Common myeloid progenitor, CD34-positive (primary cell): ENCODE data around the gene SALL3.

Experiments used
- CTCF ChIA-PET: fragments of 350-600 bp; sonication (Branson Sonifier 250); formaldehyde crosslinking; loops from one replicate; lab custom pipeline; 2021; ENCODE audit warnings: antibody characterized with exemption; lab: Charles Lee
- POLR2A ChIA-PET: fragments of 350-600 bp; sonication (Branson Sonifier 250); formaldehyde crosslinking; loops from one replicate; lab custom pipeline; 2021; ENCODE audit warnings: antibody characterized with exemption; lab: Charles Lee
- DNase-seq, 3 donors: peaks; one replicate each; pipeline versions ENCODE4 v3.0.0 to v3.0.0-alpha.2; 2013
- H3K27ac ChIP-seq, 2 experiments: 1 replicate in 1 of 2; 2 replicates in 1 of 2; pipeline ENCODE4 v1.7.0; 2013; ENCODE audit warnings: inconsistent platforms in 2 of 2, low read length in 2 of 2, mild to moderate bottlenecking in 2 of 2, low read depth in 1 of 2, moderate library complexity in 1 of 2; ENCODE audit not compliant: severe bottlenecking in 2 of 2, insufficient read depth in 1 of 2, poor library complexity in 1 of 2
- H3K27me3 ChIP-seq, 5 experiments: replicated peaks in 2 of 5; 1 replicate in 3 of 5; 2 replicates in 2 of 5; pipeline versions ENCODE4 v1.6.1 to v1.7.0; 2013; ENCODE audit warnings: low read length in 4 of 5, mild to moderate bottlenecking in 2 of 5, moderate library complexity in 2 of 5, inconsistent platforms in 1 of 5; ENCODE audit not compliant: insufficient read depth in 5 of 5, control insufficient read depth in 4 of 5
- H3K36me3 ChIP-seq, 4 experiments: 1 replicate in 2 of 4; 2 replicates in 2 of 4; pipeline versions ENCODE4 v1.6.1 to v1.7.0; 2013; ENCODE audit warnings: low read length in 3 of 4, control low read depth in 1 of 4, mild to moderate bottlenecking in 1 of 4; ENCODE audit not compliant: control insufficient read depth in 4 of 4, insufficient read depth in 4 of 4
- H3K4me1 ChIP-seq, 4 experiments: 1 replicate in 3 of 4; 2 replicates in 1 of 4; pipeline versions ENCODE4 v1.6.1 to v1.7.1; 2013; ENCODE audit warnings: low read length in 3 of 4, mild to moderate bottlenecking in 3 of 4, control low read depth in 1 of 4, inconsistent platforms in 1 of 4, moderate library complexity in 1 of 4; ENCODE audit not compliant: control insufficient read depth in 4 of 4, insufficient read depth in 4 of 4; ENCODE audit errors: control extremely low read depth in 1 of 4
- H3K4me3 ChIP-seq, 7 experiments: 1 replicate in 4 of 7; 2 replicates in 3 of 7; pipeline versions ENCODE4 v1.5.1 to v1.7.0; 2013; ENCODE audit warnings: mild to moderate bottlenecking in 7 of 7, low read length in 6 of 7, moderate library complexity in 6 of 7, inconsistent platforms in 2 of 7, low read depth in 2 of 7, control low read depth in 1 of 7; ENCODE audit not compliant: insufficient read depth in 4 of 7, control insufficient read depth in 1 of 7; ENCODE audit errors: extremely low read depth in 1 of 7
- H3K9me3 ChIP-seq, 5 experiments: 1 replicate in 4 of 5; 2 replicates in 1 of 5; pipeline versions ENCODE4 v1.6.1 to v1.7.1; 2013; ENCODE audit warnings: low read length in 4 of 5, mild to moderate bottlenecking in 2 of 5, inconsistent platforms in 1 of 5, low read depth in 1 of 5, moderate library complexity in 1 of 5; ENCODE audit not compliant: control insufficient read depth in 4 of 5, insufficient read depth in 2 of 5; ENCODE audit errors: control extremely low read depth in 1 of 5
- WGBS: methylation state at CpG from one replicate; pipeline ENCODE4 v1.1.5; 2013; ENCODE audit not compliant: insufficient coverage; 5-methylcytosine and 5-hydroxymethylcytosine counted together

SALL3 gene

DNA sequence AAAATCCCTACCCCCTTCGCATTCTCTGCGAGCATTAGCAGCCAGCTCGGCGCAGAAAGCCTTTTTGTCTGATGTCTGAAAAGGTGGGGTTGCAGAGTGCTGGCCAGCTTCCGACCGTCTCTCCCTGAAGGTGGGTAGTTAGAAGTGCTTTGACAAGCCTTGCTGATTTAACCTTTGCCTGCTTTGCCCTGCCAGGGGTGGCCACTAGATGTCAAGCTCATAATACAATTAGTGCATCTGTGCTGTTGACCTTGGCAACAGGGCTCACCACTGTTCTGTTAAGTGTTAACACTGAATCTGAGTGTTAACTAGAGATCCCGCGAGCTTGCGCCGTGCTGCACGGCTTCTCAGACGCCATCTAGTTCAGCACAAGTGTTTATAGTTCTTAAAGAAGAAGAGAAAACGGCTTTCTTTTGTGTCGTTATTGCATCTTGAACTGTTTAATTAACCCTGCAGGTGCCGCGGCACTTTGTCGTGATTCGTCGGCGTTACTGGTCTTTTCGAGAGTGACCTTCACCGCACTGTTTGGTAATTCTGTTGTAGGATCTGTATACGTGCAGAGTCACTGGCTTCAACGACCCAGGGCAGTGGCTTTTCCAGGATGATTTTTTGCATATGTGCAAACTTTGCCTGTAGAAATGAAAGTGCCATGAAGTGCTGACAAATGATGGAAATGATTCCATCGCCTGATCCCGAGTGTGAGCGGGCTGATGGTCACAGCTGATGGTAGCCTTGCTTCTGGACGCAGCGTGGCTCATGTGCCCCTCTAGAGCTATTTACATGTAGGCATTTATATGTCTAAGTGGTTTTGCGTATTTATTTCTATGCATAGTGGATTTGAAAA is 5.5 kb downstream of the SALL3 start:
- H3K4me3 ChIP-seq: no peak overlapping the region
- peaks cover 31 to 90% (median 59%) of the 10 kb centered on the region in 5 experiments for H3K27me3 ChIP-seq
- peak; percentile 47 to 74 (median 67) for DNase-seq
- H3K9me3 ChIP-seq: peaks cover 0 to 10% (median 8%) of the 10 kb centered on the region in 5 experiments
- peaks cover 0 to 12% (median 3%) of the 10 kb centered on the region in 4 experiments for H3K4me1 ChIP-seq
- WGBS: 32% methylated on average over 26 of the region's 30 CpGs
- H3K27ac ChIP-seq: no peak overlapping the region
- CTCF ChIA-PET: interaction anchor here (0.6 to 1.4 kb wide), 5 partner anchors 18 to 1214 kb away, joined by 3 to 4 read pairs (median 3); no protein-coding TSS in a partner anchor
- POLR2A ChIA-PET: no interaction called here
- H3K36me3 ChIP-seq: no peaks in the 10 kb centered on the region

DNA sequence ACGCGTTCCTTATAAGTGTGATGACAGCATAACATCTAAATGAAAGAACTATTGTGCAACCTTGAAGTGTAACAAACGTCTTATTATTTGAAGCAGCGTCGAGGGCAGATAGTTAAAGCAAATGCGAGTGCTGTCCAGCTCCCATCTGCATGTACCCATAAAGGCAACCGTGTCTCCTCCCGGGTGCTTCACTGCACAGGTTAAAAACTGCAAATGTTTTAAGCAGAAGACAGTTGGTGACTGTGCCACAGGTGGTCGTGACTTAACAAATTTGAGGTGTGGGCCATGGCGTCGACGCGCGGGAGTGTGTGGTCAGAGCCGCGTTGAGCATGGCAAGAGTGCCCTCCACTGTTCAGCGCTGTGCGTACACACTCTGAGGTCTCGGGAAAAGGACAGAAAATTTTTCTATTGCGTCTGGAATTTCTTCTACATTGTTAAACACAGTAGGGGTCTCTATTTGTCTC is 6.4 kb downstream of the SALL3 start:
- CTCF ChIA-PET: interaction anchor here (1.1 to 1.4 kb wide), 3 partner anchors 19 to 1215 kb away, joined by 3 to 4 read pairs (median 3); no protein-coding TSS in a partner anchor
- no peak overlapping the region for H3K27ac ChIP-seq
- POLR2A ChIA-PET: no interaction called here
- 10% methylated on average over 20 of the region's 20 CpGs for WGBS
- peaks cover 0 to 10% (median 8%) of the 10 kb centered on the region in 5 experiments for H3K9me3 ChIP-seq
- no peak overlapping the region for H3K4me3 ChIP-seq
- H3K4me1 ChIP-seq: peaks cover 0 to 4% (median 0%) of the 10 kb centered on the region in 4 experiments
- peak; percentile 48 to 78 (median 70) for DNase-seq
- peaks cover 31 to 90% (median 55%) of the 10 kb centered on the region in 5 experiments for H3K27me3 ChIP-seq
- H3K36me3 ChIP-seq: no peaks in the 10 kb centered on the region

DNA sequence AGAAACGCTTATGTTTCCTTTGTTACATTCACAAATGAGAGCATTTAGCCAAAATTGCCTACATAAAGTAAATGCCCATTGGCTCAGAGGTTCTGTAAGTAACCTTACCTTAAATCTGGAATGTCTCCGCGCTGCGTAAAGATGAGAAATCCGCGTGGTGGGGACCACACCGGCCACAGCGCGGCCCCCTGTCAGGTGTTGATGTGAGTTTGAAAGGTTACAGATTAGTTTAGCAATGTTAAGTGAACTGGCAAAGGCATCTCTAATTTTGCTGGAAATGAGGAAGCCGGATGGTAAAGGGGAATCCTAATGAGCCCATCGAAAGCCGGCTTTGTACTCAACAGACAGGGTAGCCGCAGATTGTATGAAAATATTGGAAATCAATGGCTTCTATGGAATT is 11.8 kb downstream of the SALL3 start:
- no peaks in the 10 kb centered on the region for H3K36me3 ChIP-seq
- no peaks in the 10 kb centered on the region for H3K4me1 ChIP-seq
- peaks cover 9 to 48% (median 13%) of the 10 kb centered on the region in 5 experiments for H3K27me3 ChIP-seq
- WGBS: 92% methylated on average over 13 of the region's 13 CpGs
- H3K4me3 ChIP-seq: no peak overlapping the region
- peaks cover 0 to 4% (median 0%) of the 10 kb centered on the region in 5 experiments for H3K9me3 ChIP-seq
- ChIA-PET CTCF (no interaction called here), POLR2A (no interaction called here)
- H3K27ac ChIP-seq: no peak overlapping the region
- DNase-seq: no peak

DNA sequence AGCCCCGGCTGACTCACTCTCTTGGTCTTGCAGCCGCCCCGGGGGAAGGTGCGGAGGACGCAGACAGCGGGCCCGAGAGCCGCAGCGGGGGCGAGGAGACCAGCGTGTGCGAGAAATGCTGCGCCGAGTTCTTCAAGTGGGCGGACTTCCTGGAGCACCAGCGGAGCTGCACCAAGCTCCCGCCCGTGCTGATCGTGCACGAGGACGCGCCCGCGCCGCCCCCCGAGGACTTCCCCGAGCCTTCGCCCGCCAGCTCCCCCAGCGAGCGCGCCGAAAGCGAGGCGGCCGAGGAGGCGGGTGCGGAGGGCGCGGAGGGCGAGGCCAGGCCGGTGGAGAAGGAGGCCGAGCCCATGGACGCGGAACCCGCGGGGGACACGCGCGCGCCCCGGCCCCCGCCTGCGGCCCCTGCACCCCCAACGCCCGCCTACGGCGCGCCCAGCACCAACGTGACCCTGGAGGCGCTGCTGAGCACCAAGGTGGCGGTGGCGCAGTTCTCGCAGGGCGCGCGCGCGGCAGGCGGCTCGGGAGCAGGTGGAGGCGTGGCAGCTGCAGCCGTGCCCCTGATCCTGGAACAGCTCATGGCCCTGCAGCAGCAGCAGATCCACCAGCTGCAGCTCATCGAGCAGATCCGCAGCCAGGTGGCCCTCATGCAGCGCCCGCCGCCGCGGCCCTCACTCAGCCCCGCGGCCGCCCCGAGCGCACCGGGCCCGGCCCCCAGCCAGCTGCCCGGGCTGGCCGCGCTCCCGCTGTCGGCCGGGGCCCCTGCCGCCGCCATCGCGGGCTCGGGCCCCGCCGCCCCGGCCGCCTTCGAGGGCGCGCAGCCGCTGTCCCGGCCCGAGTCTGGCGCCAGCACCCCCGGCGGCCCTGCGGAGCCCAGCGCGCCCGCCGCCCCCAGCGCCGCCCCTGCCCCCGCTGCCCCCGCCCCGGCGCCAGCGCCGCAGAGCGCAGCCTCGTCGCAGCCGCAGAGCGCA is 12.7 kb downstream of the SALL3 start:
- Histone ChIP-seq H3K36me3 (no peaks in the 10 kb centered on the region), H3K4me1 (no peaks in the 10 kb centered on the region), H3K4me3 (no peak overlapping the region), H3K9me3 (peaks cover 0 to 4% (median 0%) of the 10 kb centered on the region in 5 experiments), H3K27me3 (peaks cover 5 to 39% (median 11%) of the 10 kb centered on the region in 5 experiments), H3K27ac (no peak overlapping the region)
- 97% methylated on average over 114 of the region's 129 CpGs for WGBS
- no peak for DNase-seq
- ChIA-PET POLR2A (no interaction called here), CTCF (interaction anchor here (0.5 kb wide), 1 partner anchor 257 kb away, joined by 3 read pairs; no protein-coding TSS in a partner anchor)

DNA sequence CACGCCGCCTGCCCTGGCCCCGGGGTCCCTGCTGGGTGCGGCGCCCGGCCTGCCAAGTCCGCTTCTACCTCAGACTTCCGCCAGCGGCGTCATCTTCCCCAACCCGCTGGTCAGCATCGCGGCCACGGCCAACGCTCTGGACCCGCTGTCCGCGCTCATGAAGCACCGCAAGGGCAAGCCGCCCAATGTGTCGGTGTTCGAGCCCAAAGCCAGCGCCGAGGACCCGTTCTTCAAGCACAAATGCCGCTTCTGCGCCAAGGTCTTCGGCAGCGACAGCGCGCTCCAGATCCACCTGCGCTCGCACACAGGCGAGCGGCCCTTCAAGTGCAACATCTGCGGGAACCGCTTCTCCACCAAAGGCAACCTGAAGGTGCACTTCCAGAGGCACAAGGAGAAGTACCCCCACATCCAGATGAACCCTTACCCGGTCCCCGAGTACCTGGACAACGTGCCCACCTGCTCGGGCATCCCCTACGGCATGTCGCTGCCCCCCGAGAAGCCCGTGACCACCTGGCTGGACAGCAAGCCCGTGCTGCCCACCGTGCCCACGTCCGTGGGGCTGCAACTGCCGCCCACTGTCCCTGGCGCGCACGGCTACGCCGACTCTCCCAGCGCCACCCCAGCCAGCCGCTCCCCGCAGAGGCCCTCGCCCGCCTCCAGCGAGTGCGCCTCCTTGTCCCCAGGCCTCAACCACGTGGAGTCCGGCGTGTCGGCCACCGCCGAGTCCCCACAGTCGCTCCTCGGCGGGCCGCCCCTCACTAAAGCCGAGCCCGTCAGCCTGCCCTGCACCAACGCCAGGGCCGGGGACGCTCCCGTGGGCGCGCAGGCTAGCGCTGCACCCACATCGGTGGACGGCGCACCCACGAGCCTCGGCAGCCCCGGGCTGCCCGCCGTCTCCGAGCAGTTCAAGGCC is 13.7 kb downstream of the SALL3 start:
- Histone ChIP-seq H3K4me3 (no peak overlapping the region), H3K27ac (no peak overlapping the region), H3K9me3 (peaks cover 0 to 4% (median 0%) of the 10 kb centered on the region in 5 experiments), H3K36me3 (no peaks in the 10 kb centered on the region), H3K4me1 (no peaks in the 10 kb centered on the region), H3K27me3 (peaks cover 0 to 32% (median 7%) of the 10 kb centered on the region in 5 experiments)
- POLR2A ChIA-PET: no interaction called here
- no peak for DNase-seq
- WGBS: 98% methylated on average over 77 of the region's 90 CpGs
- CTCF ChIA-PET: no interaction called here

DNA sequence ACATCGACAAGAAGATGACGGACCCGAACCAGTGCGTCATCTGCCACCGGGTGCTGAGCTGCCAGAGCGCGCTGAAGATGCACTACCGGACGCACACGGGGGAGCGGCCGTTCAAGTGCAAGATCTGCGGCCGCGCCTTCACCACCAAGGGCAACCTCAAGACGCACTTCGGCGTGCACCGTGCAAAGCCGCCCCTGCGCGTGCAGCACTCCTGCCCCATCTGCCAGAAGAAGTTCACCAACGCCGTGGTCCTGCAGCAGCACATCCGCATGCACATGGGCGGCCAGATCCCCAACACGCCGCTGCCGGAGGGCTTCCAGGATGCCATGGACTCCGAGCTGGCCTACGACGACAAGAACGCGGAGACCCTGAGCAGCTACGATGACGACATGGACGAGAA is 14.4 kb downstream of the SALL3 start:
- ChIA-PET CTCF (interaction anchor here (1.0 kb wide), 1 partner anchor 33 kb away, joined by 4 read pairs; no protein-coding TSS in a partner anchor), POLR2A (no interaction called here)
- Histone ChIP-seq H3K36me3 (no peaks in the 10 kb centered on the region), H3K27me3 (peaks cover 0 to 31% (median 4%) of the 10 kb centered on the region in 5 experiments), H3K4me1 (no peaks in the 10 kb centered on the region), H3K4me3 (no peak overlapping the region), H3K9me3 (peaks cover 0 to 4% (median 0%) of the 10 kb centered on the region in 5 experiments), H3K27ac (no peak overlapping the region)
- DNase-seq: no peak
- WGBS: 93% methylated on average over 37 of the region's 37 CpGs
